Pancreas (tissue), 10 donors: Measurements from ENCODE around the gene ZNF45. TPM values are rescaled to one million over a fixed set of nuclear protein-coding genes. Genes with fewer than 3 reads are reported as not detected.
"Not testable (repeated sequence)": the region's sequence is repeated elsewhere in the genome, so short reads cannot be mapped to it uniquely, and the experiment has no call there.

Experiments used
- ATAC-seq, 4 donors: fragments of 200-7000 bp; cut with Tn5 transposase; one replicate each; pipeline versions ENCODE4 v1.8.0 to v1.9.1; 2020; ENCODE audit warnings: mild to moderate bottlenecking in 4 of 4, moderate library complexity in 4 of 4
- DNase-seq, 6 donors: peaks; one replicate each; pipeline ENCODE4 v3.0.0-alpha.2; 2020
- FAIRE-seq: peaks from 2 replicates; lab custom pipeline; 2012; peaks lifted over from hg19 to GRCh38; lab: Jason Lieb, UNC
- H3K27ac ChIP-seq, 4 donors: fragments of 200-600 bp; sonication (generic); 1 replicate in 3 of 4; 2 replicates in 1 of 4; pipeline versions ENCODE4 v1.5.0 to v1.8.0; 2020
- H3K27me3 ChIP-seq, 4 donors: fragments of 200-600 bp; one replicate each; pipeline ENCODE4 v1.8.0; 2021
- H3K36me3 ChIP-seq, 3 donors: fragments of 200-600 bp; sonication (generic) in 1 of 3; one replicate each; pipeline versions ENCODE4 v1.5.0 to v1.8.0; 2020 to 2021
- H3K4me1 ChIP-seq, 3 donors: fragments of 200-600 bp; one replicate each; pipeline ENCODE4 v1.8.0; 2021
- H3K4me3 ChIP-seq, 4 donors: fragments of 200-600 bp; sonication (generic) in 2 of 4; one replicate each; pipeline versions ENCODE4 v1.5.0 to v1.8.0; 2020 to 2021
- H3K9me3 ChIP-seq, 4 donors: fragments of 200-600 bp; one replicate each; pipeline ENCODE4 v1.8.0; 2021
- CTCF ChIP-seq, 4 donors: fragments of 200-600 bp; sonication (generic) in 3 of 4; IDR thresholded peaks; one replicate each; pipeline versions ENCODE4 v1.5.0 to v1.8.0; 2021; ENCODE audit warnings: antibody characterized with exemption in 4 of 4
- WGBS, 2 donors: extraction: QIAGEN DNeasy Blood & Tissue Kit; methylation state at CpG; one replicate each; pipeline ENCODE4 v1.1.7; 2013; 5-methylcytosine and 5-hydroxymethylcytosine counted together
- intact Hi-C, 3 donors: fragments of 100-400 bp; cut with DNase I; formaldehyde crosslinking; loops; one replicate each; pipeline versions ENCODE4 v1.11.1 to v1.14.2; 2022
- polyA plus RNA-seq, 2 donors: library from polyadenylated mRNA; stranded (reverse); fragments of 200-250 nt; gene quantifications; one replicate each; pipeline ENCODE4 v1.2.3, GENCODE V29; 2013
- total RNA-seq, 6 donors: library from RNA; stranded (reverse); fragmentation: NEBNext Ultra II Directional in 4 of 6; extraction: Animal tissue kit (Norgen Biotek cat#: 25700) in 4 of 6; gene quantifications; one replicate each; pipeline versions ENCODE4 v1.2.1 to v1.2.4, GENCODE V29; 2021 to 2023
- donor health status: healthy with polysubstance abuse.
- donor health status: DM: no; HTN: no; CAD: no; lungs with moderate emphysema.
- donor health status: DM: no; HTN: no; CAD: no.
- donor health status: control.
- donor health status: control.
- donor health status: Bipolar disorder and iron deficiency.
- donor health status: DM: yes; HTN: yes; CAD: no.
- donor health status: DM: no; HTN: no; CAD: no.
- donor health status: DM: no; HTN: no; CAD: no.
- donor health status: DM: yes; HTN: yes; CAD: no.

The ZNF45 gene
- total and polyA plus RNA-seq, 8 donors: 2.3 to 8.7 (median 4.4) TPM

DNA sequence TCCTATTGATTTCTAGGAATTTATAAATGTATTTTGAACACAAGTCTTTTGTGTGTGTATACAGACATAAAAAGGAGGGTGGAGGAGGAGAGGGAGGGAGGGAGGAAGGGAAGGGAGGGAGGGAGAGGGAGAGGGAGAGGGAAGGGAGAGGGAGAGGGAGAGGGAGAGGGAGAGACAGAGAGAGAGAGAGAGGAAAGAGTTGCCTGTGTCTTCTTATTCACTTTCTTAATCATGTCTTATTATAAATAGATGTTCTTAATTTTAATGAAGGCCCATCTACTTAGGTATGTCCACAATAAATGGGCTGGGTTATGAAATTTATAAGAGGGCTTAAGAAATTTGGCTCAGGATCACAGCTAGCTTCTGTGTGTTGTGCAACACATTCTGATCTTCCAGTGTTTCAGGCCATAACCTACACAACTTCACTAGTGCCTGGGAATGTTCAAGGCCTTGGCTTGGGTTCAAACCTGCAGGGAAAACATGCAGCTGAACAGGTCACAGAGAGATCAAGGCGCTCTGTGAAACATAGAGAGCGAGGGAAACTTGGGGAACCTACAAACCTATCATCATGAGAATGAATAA is 39.3 kb downstream of the ZNF45 start:
- Histone ChIP-seq H3K36me3 (no peaks in the 10 kb centered on the region), H3K4me3 (no peak overlapping the region), H3K4me1 (no peaks in the 10 kb centered on the region), H3K27ac (no peak overlapping the region), H3K9me3 (peaks cover 0 to under 1% (median 0%) of the 10 kb centered on the region in 4 donors), H3K27me3 (no peaks in the 10 kb centered on the region)
- intact Hi-C loops: no loop called here
- no peak for TF ChIP-seq CTCF (IDR thresholded peaks at IDR 0.05)
- FAIRE-seq: no peak
- no peak for DNase-seq
- no peak for ATAC-seq
- 88 to 94% methylated on average over 2 of the region's 2 CpGs for WGBS, 2 donors

DNA sequence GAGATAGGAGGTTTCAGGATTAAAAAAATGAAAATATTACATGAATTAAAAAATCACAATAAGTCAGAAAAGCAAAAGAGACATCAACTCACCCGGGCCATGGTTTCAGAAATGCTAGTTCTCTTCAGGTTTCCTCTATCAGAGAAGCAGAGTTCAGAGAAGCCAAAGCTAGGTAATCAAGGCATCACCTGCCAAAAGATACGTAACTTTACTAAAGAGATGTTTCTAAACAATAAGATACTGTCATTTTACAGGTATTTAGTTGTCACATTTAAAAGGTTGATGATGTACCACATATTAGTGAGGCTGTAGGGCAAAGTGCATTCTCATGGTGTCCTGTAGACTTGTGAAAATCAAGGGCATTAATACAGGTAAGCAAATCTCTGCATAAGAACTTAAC is 51.2 kb downstream of the ZNF45 start, which contains the start of gene ZNF404:
Gene ZNF404, minus strand, starts transcription at position 101 of the 400 bp plus-strand sequence.
- FAIRE-seq (no peak), ATAC-seq (no peak), DNase-seq (no peak)
- no peak within 1 kb of the TSS for H3K27ac ChIP-seq
- no peaks in the 10 kb centered on the region for H3K9me3 ChIP-seq
- TF ChIP-seq CTCF (IDR thresholded peaks at IDR 0.05): no peak
- no peak within 1 kb of the TSS for H3K4me3 ChIP-seq
- no peaks in the 10 kb centered on the region for H3K27me3 ChIP-seq
- H3K4me1 ChIP-seq: no peaks in the 10 kb centered on the region
- intact Hi-C loops: no loop called here
- 56 to 88% methylated on average over 2 of the region's 2 CpGs for WGBS, 2 donors
- no peaks in the 10 kb centered on the region for H3K36me3 ChIP-seq

GRCh38 chr19:43880483-43880882 is 54.6 kb downstream of the ZNF45 start:
- H3K27ac ChIP-seq: no peak overlapping the region
- no peak for ATAC-seq
- WGBS, 2 donors: 87% methylated on average over 5 of the region's 5 CpGs
- TF ChIP-seq CTCF (IDR thresholded peaks at IDR 0.05): no peak
- H3K27me3 ChIP-seq: no peaks in the 10 kb centered on the region
- H3K4me3 ChIP-seq: no peak overlapping the region
- H3K4me1 ChIP-seq: no peaks in the 10 kb centered on the region
- H3K9me3 ChIP-seq: peaks cover 0 to 7% (median under 1%) of the 10 kb centered on the region in 4 donors
- FAIRE-seq: no peak
- DNase-seq: no peak
- no peaks in the 10 kb centered on the region for H3K36me3 ChIP-seq
- intact Hi-C loops: no loop called here

- 90 to 96% methylated on average over 5 of the region's 5 CpGs for WGBS, 2 donors
- intact Hi-C loops: no loop called here
- no peak for TF ChIP-seq CTCF (IDR thresholded peaks at IDR 0.05)
- Histone ChIP-seq H3K36me3 (no peaks in the 10 kb centered on the region), H3K27me3 (no peaks in the 10 kb centered on the region), H3K4me3 (no peak overlapping the region), H3K4me1 (no peaks in the 10 kb centered on the region), H3K27ac (no peak overlapping the region), H3K9me3 (peaks cover 0 to 20% (median 3%) of the 10 kb centered on the region in 4 donors)
- no peak for ATAC-seq
- no peak for FAIRE-seq
- no peak for DNase-seq
Measured at GRCh38 chr19:43872547-43873336, 62.3 kb downstream of the ZNF45 start.

DNA sequence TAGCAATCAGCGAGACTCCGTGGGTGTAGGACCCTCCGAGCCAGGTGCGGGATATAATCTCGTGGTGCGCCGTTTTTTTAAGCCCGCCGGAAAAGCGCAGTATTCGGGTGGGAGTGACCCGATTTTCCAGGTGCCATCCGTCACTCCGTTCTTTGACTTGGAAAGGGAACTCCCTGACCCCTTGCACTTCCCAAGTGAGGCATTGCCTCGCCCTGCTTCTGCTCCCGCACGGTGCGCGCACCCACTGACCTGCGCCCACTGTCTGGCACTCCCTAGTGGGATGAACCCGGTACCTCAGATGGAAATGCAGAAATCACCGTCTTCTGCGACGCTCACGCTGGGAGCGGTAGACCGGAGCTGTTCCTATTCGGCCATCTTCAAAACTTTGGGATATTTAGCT is 68.2 kb downstream of the ZNF45 start:
- FAIRE-seq, H3K27me3 ChIP-seq, H3K4me1 ChIP-seq, DNase-seq, H3K27ac ChIP-seq, H3K36me3 ChIP-seq, H3K4me3 ChIP-seq, intact Hi-C loops, ATAC-seq: not testable (repeated sequence)
- 91 to 93% methylated on average over 25 to 28 of the region's 28 CpGs for WGBS, 2 donors
- H3K9me3 ChIP-seq: peaks cover 0 to 17% (median 0%) of the 10 kb centered on the region in 4 donors

Other genes with a start within 250 kb of the ZNF45 start
- gene IRGC, start 219.2 kb downstream of the ZNF45 start, total RNA-seq: not detected
- not detected for gene IRGC, start 219.2 kb downstream of the ZNF45 start, polyA plus RNA-seq
- 10 to 100 TPM in 3 of 6 donors, 1 to 10 TPM in 3; 6.6 to 20.1 (median 10.5) TPM for gene SMG9, start 180.3 kb downstream of the ZNF45 start, total RNA-seq
- gene SMG9, start 180.3 kb downstream of the ZNF45 start, polyA plus RNA-seq: 10 to 100 TPM; 22.3 to 23.0 TPM
- gene KCNN4, start 154.3 kb downstream of the ZNF45 start, total RNA-seq: 1 to 10 TPM in 3 of 6 donors, under 1 TPM in 3; 0.43 to 2.6 (median 0.82) TPM
- gene KCNN4, start 154.3 kb downstream of the ZNF45 start, polyA plus RNA-seq: 1 to 10 TPM; 1.3 to 1.5 TPM
- gene LYPD5, start 132.8 kb downstream of the ZNF45 start, total RNA-seq: 1 to 10 TPM in 1 of 6 donors, under 1 TPM in 5; 0.09 to 1.2 (median 0.24) TPM
- gene LYPD5, start 132.8 kb downstream of the ZNF45 start, polyA plus RNA-seq: under 1 TPM; 0.42 to 0.49 TPM
- 1 to 10 TPM; 3.0 to 7.7 (median 3.9) TPM for gene ZNF283, start 108.0 kb downstream of the ZNF45 start, total RNA-seq
- 1 to 10 TPM; 1.9 to 2.0 TPM for gene ZNF283, start 108.0 kb downstream of the ZNF45 start, polyA plus RNA-seq
- gene ZNF404, start 51.3 kb downstream of the ZNF45 start, total RNA-seq: 1 to 10 TPM in 2 of 6 donors, under 1 TPM in 4; 0.51 to 2.5 (median 0.73) TPM
- 1 to 10 TPM; 4.3 to 5.0 TPM for gene ZNF404, start 51.3 kb downstream of the ZNF45 start, polyA plus RNA-seq
- 1 to 10 TPM in 5 of 6 donors, under 1 TPM in 1; 0.98 to 3.9 (median 1.5) TPM for gene ZNF221, start 15.9 kb upstream of the ZNF45 start, total RNA-seq
- 1 to 10 TPM in 1 of 2 donors, under 1 TPM in 1; 0.65 to 1.3 TPM for gene ZNF221, start 15.9 kb upstream of the ZNF45 start, polyA plus RNA-seq
- 1 to 10 TPM; 1.2 to 5.2 (median 2.9) TPM for gene ZNF155, start 48.9 kb upstream of the ZNF45 start, total RNA-seq
- 1 to 10 TPM; 2.9 to 7.3 TPM for gene ZNF155, start 48.9 kb upstream of the ZNF45 start, polyA plus RNA-seq
- 1 to 10 TPM in 5 of 6 donors, under 1 TPM in 1; 0.79 to 2.9 (median 2.0) TPM for gene ZNF230, start 67.7 kb upstream of the ZNF45 start, total RNA-seq
- 1 to 10 TPM in 1 of 2 donors, under 1 TPM in 1; 0.84 to 1.9 TPM for gene ZNF230, start 67.7 kb upstream of the ZNF45 start, polyA plus RNA-seq
- gene ZNF222, start 90.1 kb upstream of the ZNF45 start, total RNA-seq: 1 to 10 TPM; 1.2 to 1.7 (median 1.5) TPM
- gene ZNF222, start 90.1 kb upstream of the ZNF45 start, polyA plus RNA-seq: 1 to 10 TPM; 1.3 to 3.6 TPM
- 1 to 10 TPM in 5 of 6 donors, under 1 TPM in 1; 0.95 to 4.7 (median 1.7) TPM for gene ZNF223, start 116.8 kb upstream of the ZNF45 start, total RNA-seq
- 1 to 10 TPM; 2.5 to 4.4 TPM for gene ZNF223, start 116.8 kb upstream of the ZNF45 start, polyA plus RNA-seq
- gene ZNF284, start 136.9 kb upstream of the ZNF45 start, total RNA-seq: 1 to 10 TPM in 1 of 6 donors, under 1 TPM in 5; 0.42 to 1.9 (median 0.85) TPM
- gene ZNF284, start 136.9 kb upstream of the ZNF45 start, polyA plus RNA-seq: under 1 TPM; 0.53 to 0.92 TPM
- gene ZNF224, start 159.1 kb upstream of the ZNF45 start, total RNA-seq: 10 to 100 TPM in 4 of 6 donors, 1 to 10 TPM in 2; 5.4 to 16.4 (median 10.2) TPM
- gene ZNF224, start 159.1 kb upstream of the ZNF45 start, polyA plus RNA-seq: 10 to 100 TPM; 11.9 to 22.6 TPM
- 1 to 10 TPM; 1.5 to 3.9 (median 1.8) TPM for gene ZNF225, start 178.1 kb upstream of the ZNF45 start, total RNA-seq
- 1 to 10 TPM; 1.0 to 1.8 TPM for gene ZNF225, start 178.1 kb upstream of the ZNF45 start, polyA plus RNA-seq
- 1 to 10 TPM; 2.0 to 7.2 (median 4.1) TPM for gene ZNF234, start 206.3 kb upstream of the ZNF45 start, total RNA-seq
- gene ZNF234, start 206.3 kb upstream of the ZNF45 start, polyA plus RNA-seq: 1 to 10 TPM; 2.2 to 2.9 TPM
- gene ZNF226, start 229.8 kb upstream of the ZNF45 start, total RNA-seq: 10 to 100 TPM in 1 of 6 donors, 1 to 10 TPM in 5; 4.8 to 11.7 (median 6.2) TPM
- 10 to 100 TPM in 1 of 2 donors, 1 to 10 TPM in 1; 5.7 to 12.8 TPM for gene ZNF226, start 229.8 kb upstream of the ZNF45 start, polyA plus RNA-seq